ENCODE measurements around the gene COG2. TPM values are rescaled to one million over a fixed set of nuclear protein-coding genes. Genes with fewer than 3 reads are reported as not detected.
A peak's percentile ranks its signal among the peaks of the same experiment; 100 is the strongest.

Gene COG2
- total RNA-seq, 4 donors from 2014 or later: 23.5 to 33.6 (median 26.0) TPM

- ATAC-seq: no peak
- WGBS, 2 donors (ENCODE audit: low coverage in 1 of 2): 57 to 69% methylated on average over 5 to 6 of the region's 6 CpGs
- Histone ChIP-seq H3K27me3 (peaks cover 30% of the 10 kb centered on the region), H3K9me3 (no peaks in the 10 kb centered on the region), H3K4me1 (peaks cover 6 to 31% (median 9%) of the 10 kb centered on the region in 3 donors), H3K36me3 (peaks cover 0 to 5% of the 10 kb centered on the region in 2 donors), H3K27ac (no peak overlapping the region), H3K4me3 (no peak overlapping the region)
- TF ChIP-seq POLR2AphosphoS5 (IDR thresholded peaks at IDR 0.05) (no peak), EP300 (IDR thresholded peaks at IDR 0.05) (no peak), POLR2A (IDR thresholded peaks at IDR 0.05) (no peak)
- TF ChIP-seq, protein P1, sequence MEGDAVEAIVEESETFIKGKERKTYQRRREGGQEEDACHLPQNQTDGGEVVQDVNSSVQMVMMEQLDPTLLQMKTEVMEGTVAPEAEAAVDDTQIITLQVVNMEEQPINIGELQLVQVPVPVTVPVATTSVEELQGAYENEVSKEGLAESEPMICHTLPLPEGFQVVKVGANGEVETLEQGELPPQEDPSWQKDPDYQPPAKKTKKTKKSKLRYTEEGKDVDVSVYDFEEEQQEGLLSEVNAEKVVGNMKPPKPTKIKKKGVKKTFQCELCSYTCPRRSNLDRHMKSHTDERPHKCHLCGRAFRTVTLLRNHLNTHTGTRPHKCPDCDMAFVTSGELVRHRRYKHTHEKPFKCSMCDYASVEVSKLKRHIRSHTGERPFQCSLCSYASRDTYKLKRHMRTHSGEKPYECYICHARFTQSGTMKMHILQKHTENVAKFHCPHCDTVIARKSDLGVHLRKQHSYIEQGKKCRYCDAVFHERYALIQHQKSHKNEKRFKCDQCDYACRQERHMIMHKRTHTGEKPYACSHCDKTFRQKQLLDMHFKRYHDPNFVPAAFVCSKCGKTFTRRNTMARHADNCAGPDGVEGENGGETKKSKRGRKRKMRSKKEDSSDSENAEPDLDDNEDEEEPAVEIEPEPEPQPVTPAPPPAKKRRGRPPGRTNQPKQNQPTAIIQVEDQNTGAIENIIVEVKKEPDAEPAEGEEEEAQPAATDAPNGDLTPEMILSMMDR (IDR thresholded peaks at IDR 0.05): no peak
Measured at GRCh38 chr1:230641346-230641745, 935 bp upstream of the COG2 start.

DNA sequence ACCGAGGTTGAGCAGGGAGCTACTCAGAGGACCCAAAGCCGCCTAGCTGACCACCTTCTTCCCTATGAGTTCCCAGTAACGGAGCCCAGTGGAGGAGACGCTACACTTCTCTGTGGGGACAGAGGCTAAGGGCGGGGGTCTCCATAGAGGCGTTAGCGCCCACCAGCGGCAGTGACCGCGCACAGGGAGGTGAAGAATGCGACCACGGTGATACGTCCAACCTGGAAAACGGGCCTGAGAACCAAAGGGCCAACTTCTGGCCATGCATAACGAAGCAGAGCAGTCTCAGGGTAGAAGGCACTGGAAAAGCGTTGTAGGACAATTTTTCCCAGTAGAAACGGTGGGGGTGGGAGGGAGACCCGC lies 400 bp upstream of the COG2 start:
- no peak for ATAC-seq
- Histone ChIP-seq H3K27ac (no peak overlapping the region), H3K9me3 (no peaks in the 10 kb centered on the region), H3K36me3 (peaks cover 0 to 11% of the 10 kb centered on the region in 2 donors), H3K27me3 (peaks cover 25% of the 10 kb centered on the region), H3K4me3 (peak overlapping the region; percentile 65 to 71), H3K4me1 (peaks cover 6 to 31% (median 9%) of the 10 kb centered on the region in 3 donors)
- no peak for TF ChIP-seq POLR2A (IDR thresholded peaks at IDR 0.05)
- 20 to 25% methylated on average over 1 to 3 of the region's 18 CpGs for WGBS, 2 donors (ENCODE audit: low coverage in 1 of 2)

- WGBS, 2 donors (ENCODE audit: low coverage in 1 of 2): 46 to 54% methylated on average over 4 of the region's 4 CpGs
- H3K27me3 ChIP-seq: peaks cover 11% of the 10 kb centered on the region
- H3K27ac ChIP-seq: no peak overlapping the region
- no peaks in the 10 kb centered on the region for H3K9me3 ChIP-seq
- peak overlapping the region in 1 of 2 donors; percentile 71 for H3K4me3 ChIP-seq
- TF ChIP-seq EP300 (IDR thresholded peaks at IDR 0.05) (no peak), POLR2AphosphoS5 (IDR thresholded peaks at IDR 0.05) (no peak), POLR2A (IDR thresholded peaks at IDR 0.05) (no peak)
- TF ChIP-seq, protein P1 (IDR thresholded peaks at IDR 0.05): no peak
- peaks cover 6 to 36% (median 9%) of the 10 kb centered on the region in 3 donors for H3K4me1 ChIP-seq
- H3K36me3 ChIP-seq: peaks cover 0 to 11% of the 10 kb centered on the region in 2 donors
- ATAC-seq: no peak
Measured at GRCh38 chr1:230643908-230644307, 1.6 kb downstream of the COG2 start.

DNA sequence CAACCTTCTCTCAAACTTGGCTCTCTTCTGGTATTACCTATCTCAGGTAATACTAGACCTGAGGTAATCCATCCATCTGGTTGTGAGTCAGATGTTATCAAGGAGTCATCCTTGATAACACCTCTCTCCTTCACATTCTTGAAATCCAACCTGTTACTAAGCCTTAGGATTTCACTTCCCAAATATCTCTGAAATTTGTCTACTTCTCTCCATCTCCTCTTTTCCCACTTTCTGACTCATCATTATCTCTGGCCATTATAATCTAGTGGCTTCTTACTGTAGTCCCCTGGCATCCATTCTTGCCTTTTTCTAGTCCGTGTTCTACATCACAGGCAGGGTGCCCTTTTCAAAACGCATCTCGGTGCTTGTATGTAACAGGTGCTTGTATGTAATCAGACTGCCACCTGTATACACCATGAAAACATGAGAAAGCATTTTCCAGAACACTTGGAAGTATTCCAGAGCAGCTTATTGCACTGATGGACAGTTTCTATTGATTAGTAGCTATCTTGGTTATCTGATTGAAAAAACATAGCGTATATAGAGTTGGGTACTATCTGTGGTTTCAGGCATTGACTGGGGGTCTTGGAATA lies 4.5 kb downstream of the COG2 start:
- Histone ChIP-seq H3K27ac (no peak overlapping the region), H3K4me1 (peaks cover 6 to 35% (median 9%) of the 10 kb centered on the region in 3 donors), H3K36me3 (peaks cover 0 to 11% of the 10 kb centered on the region in 2 donors), H3K27me3 (no peaks in the 10 kb centered on the region), H3K4me3 (no peak overlapping the region), H3K9me3 (no peaks in the 10 kb centered on the region)
- TF ChIP-seq POLR2AphosphoS5 (IDR thresholded peaks at IDR 0.05) (no peak), EP300 (IDR thresholded peaks at IDR 0.05) (no peak), POLR2A (IDR thresholded peaks at IDR 0.05) (no peak)
- TF ChIP-seq, protein P1 (IDR thresholded peaks at IDR 0.05): no peak
- no peak for ATAC-seq
- WGBS, 2 donors (ENCODE audit: low coverage in 1 of 2): 91 to 92% methylated on average over 4 of the region's 4 CpGs

DNA sequence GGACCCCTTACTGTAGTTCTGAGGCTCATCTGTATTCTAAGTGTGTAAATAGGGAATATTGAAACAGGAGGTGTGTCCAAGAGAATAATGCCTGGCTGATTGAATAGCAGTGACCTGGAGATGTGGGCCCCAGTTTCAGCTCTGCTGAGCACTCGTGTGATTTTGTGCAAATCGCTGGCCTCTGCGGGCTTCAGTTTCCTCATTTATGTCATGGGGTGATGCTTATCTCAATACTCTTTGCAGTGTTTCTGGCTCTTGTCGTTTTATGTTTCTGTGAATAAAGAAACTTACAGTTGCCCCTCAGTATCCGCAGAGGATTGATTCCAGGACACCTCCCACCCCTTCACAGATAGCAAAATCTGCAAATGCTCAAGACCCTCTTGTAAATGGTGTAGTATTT lies 5.0 kb downstream of the COG2 start:
- 76 to 77% methylated on average over 5 of the region's 5 CpGs for WGBS, 2 donors (ENCODE audit: low coverage in 1 of 2)

More for the DNA sequence above, 5.0 kb downstream of the COG2 start:
- H3K27me3 ChIP-seq: no peaks in the 10 kb centered on the region
- ATAC-seq: no peak
- no peak overlapping the region for H3K27ac ChIP-seq
- peaks cover 0 to 11% of the 10 kb centered on the region in 2 donors for H3K36me3 ChIP-seq
- no peaks in the 10 kb centered on the region for H3K9me3 ChIP-seq
- H3K4me3 ChIP-seq: no peak overlapping the region
- TF ChIP-seq EP300 (IDR thresholded peaks at IDR 0.05) (no peak), POLR2A (IDR thresholded peaks at IDR 0.05) (no peak), POLR2AphosphoS5 (IDR thresholded peaks at IDR 0.05) (no peak)
- TF ChIP-seq, protein P1 (IDR thresholded peaks at IDR 0.05): no peak
- H3K4me1 ChIP-seq: peaks cover 6 to 31% (median 9%) of the 10 kb centered on the region in 3 donors
